HEK293 (cell line): Measurements from ENCODE around the gene PEPD.

Experiments
- CTCF ChIP-seq: fragments of 450-650 bp; formaldehyde crosslinking; IDR thresholded peaks from 2 replicates; pipeline ENCODE4 v1.5.1; 2016; ENCODE audit warnings: missing biosample characterization, missing genetic modification characterization
- KLF16 ChIP-seq: fragments of 450-650 bp; formaldehyde crosslinking; IDR thresholded peaks from 2 replicates; pipeline ENCODE4 v1.5.1; 2017; ENCODE audit warnings: missing biosample characterization, missing genetic modification characterization
- RBAK ChIP-seq: fragments of 450-650 bp; formaldehyde crosslinking; IDR thresholded peaks from 2 replicates; pipeline ENCODE4 v1.5.1; 2016; ENCODE audit warnings: missing biosample characterization, missing genetic modification characterization
- TRIM28 ChIP-seq: IDR thresholded peaks from 2 replicates; pipeline ENCODE4 v1.6.1; 2011; ENCODE audit warnings: low read length, control low read depth, borderline replicate concordance
- ZNF350 ChIP-seq: fragments of 450-650 bp; formaldehyde crosslinking; IDR thresholded peaks from 2 replicates; pipeline ENCODE4 v1.5.0; 2017; ENCODE audit warnings: missing biosample characterization, mild to moderate bottlenecking, missing genetic modification characterization
- ZNF571 ChIP-seq: fragments of 450-650 bp; formaldehyde crosslinking; IDR thresholded peaks from 2 replicates; pipeline ENCODE4 v1.5.0; 2017; ENCODE audit warnings: missing biosample characterization, missing genetic modification characterization
- ZNF664 ChIP-seq: fragments of 450-650 bp; formaldehyde crosslinking; IDR thresholded peaks from 2 replicates; pipeline ENCODE4 v1.5.1; 2016; ENCODE audit warnings: missing biosample characterization, missing genetic modification characterization

DNA sequence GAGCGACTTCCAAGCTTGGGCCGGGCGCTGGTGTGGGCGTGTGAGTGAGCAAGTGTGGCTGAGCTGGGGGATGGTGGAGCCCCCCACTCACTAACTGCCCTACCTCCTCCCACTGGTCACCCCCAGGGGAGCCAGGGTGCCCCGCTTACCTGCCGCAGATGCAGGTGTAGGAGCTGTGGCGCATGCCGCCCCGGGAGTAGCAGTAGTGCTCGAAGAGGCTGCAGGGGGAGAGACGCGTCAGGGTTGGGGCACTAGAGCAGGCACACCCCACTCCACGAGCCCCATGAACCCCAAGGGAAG is 108.2 kb downstream of the PEPD start:
- TF ChIP-seq ZNF664 (tag by site-specific recombination) (no peak), TRIM28 (no peak), CTCF (tag by site-specific recombination) (no peak), KLF16 (tag by site-specific recombination) (no peak), ZNF571 (tag by site-specific recombination) (no peak), RBAK (tag by site-specific recombination) (no peak), ZNF350 (tag by site-specific recombination) (no peak)
